Keratinocyte (primary cell): ENCODE data around the gene MLEC. TPM values are rescaled to one million over a fixed set of nuclear protein-coding genes. Genes with fewer than 3 reads are reported as not detected.

Source experiments
- DNase-seq: peaks from one replicate; pipeline ENCODE4 v3.0.0-alpha.2; 2011; ENCODE audit warnings: low read depth, missing footprints, low spot score
- FAIRE-seq: peaks from 2 replicates; lab custom pipeline; 2011; peaks lifted over from hg19 to GRCh38; lab: Jason Lieb, UNC
- H2AFZ ChIP-seq: 2 replicates; pipeline ENCODE4 v1.6.0; 2012; ENCODE audit warnings: low read length, control low read depth, inconsistent platforms; ENCODE audit not compliant: control insufficient read depth
- H3K27ac ChIP-seq: 2 replicates; pipeline ENCODE4 v1.5.1; 2011; ENCODE audit warnings: low read length; ENCODE audit not compliant: control insufficient read depth, insufficient read depth
- H3K27me3 ChIP-seq: 3 replicates; pipeline ENCODE4 v1.6.0; 2011; ENCODE audit warnings: low read length; ENCODE audit not compliant: control insufficient read depth, insufficient read depth; ENCODE audit errors: extremely low read depth
- H3K36me3 ChIP-seq, 2 experiments: 2 replicates in 1 of 2; 3 replicates in 1 of 2; pipeline ENCODE4 v1.5.1; 2011; ENCODE audit warnings: low read length in 2 of 2, mild to moderate bottlenecking in 1 of 2; ENCODE audit not compliant: control insufficient read depth in 2 of 2, insufficient read depth in 2 of 2; ENCODE audit errors: extremely low read depth in 1 of 2
- H3K4me1 ChIP-seq: 3 replicates; pipeline ENCODE4 v1.5.1; 2011; ENCODE audit warnings: low read length; ENCODE audit not compliant: control insufficient read depth, insufficient read depth; ENCODE audit errors: extremely low read depth
- H3K4me2 ChIP-seq: 3 replicates; pipeline ENCODE4 v1.6.0; 2011; ENCODE audit warnings: low read depth, low read length; ENCODE audit not compliant: control insufficient read depth, insufficient read depth; ENCODE audit errors: extremely low read depth
- H3K4me3 ChIP-seq, 3 experiments: fragments of 200-600 bp in 1 of 3; sonication (generic) in 1 of 3; 2 replicates in 2 of 3; 3 replicates in 1 of 3; pipeline ENCODE4 v1.5.1; 2011 to 2016; ENCODE audit warnings: low read length in 3 of 3, mild to moderate bottlenecking in 3 of 3, control low read depth in 2 of 3, inconsistent platforms in 1 of 3, low read depth in 1 of 3, mixed read lengths in 1 of 3, mixed run types in 1 of 3, moderate library complexity in 1 of 3; ENCODE audit not compliant: control insufficient read depth in 2 of 3, insufficient read depth in 2 of 3; ENCODE audit errors: extremely low read depth in 1 of 3
- H3K79me2 ChIP-seq: 2 replicates; pipeline ENCODE4 v1.6.0; 2012; ENCODE audit warnings: low read length; ENCODE audit not compliant: control insufficient read depth, insufficient read depth
- H3K9ac ChIP-seq: 3 replicates; pipeline ENCODE4 v1.6.0; 2011; ENCODE audit warnings: low read length; ENCODE audit not compliant: control insufficient read depth, insufficient read depth; ENCODE audit errors: extremely low read depth
- H3K9me1 ChIP-seq: 3 replicates; pipeline ENCODE4 v1.6.0; 2011; ENCODE audit warnings: low read length; ENCODE audit not compliant: control insufficient read depth, insufficient read depth; ENCODE audit errors: extremely low read depth
- H3K9me3 ChIP-seq: 2 replicates; pipeline ENCODE4 v1.5.1; 2012; ENCODE audit warnings: low read depth, low read length; ENCODE audit not compliant: control insufficient read depth
- H4K20me1 ChIP-seq: 3 replicates; pipeline ENCODE4 v1.6.0; 2011; ENCODE audit warnings: low read length; ENCODE audit not compliant: control insufficient read depth, insufficient read depth; ENCODE audit errors: extremely low read depth
- CTCF ChIP-seq, 3 experiments: IDR thresholded peaks in 1 of 3; conservative IDR thresholded peaks in 1 of 3; optimal IDR thresholded peaks in 1 of 3; 2 replicates in 2 of 3; 3 replicates in 1 of 3; pipeline versions ENCODE3 to v1.5.1; 2011; ENCODE audit warnings: low read length in 3 of 3, mild to moderate bottlenecking in 3 of 3, moderate library complexity in 2 of 3, control low read depth in 1 of 3, inconsistent platforms in 1 of 3; ENCODE audit not compliant: insufficient read depth in 2 of 3; ENCODE audit errors: extremely low read depth in 1 of 3
- EZH2 ChIP-seq: IDR thresholded peaks from one replicate; pipeline ENCODE4 v1.6.1; 2012; ENCODE audit warnings: inconsistent platforms, mild to moderate bottlenecking, low read length, moderate library complexity
- dilution Hi-C: fragments of 300-500 bp; cut with MboI; formaldehyde crosslinking; loops from one replicate; pipeline ENCODE4 v1.7.0; 2020; ENCODE audit warnings: low sequenced_read_pairs; ENCODE audit not compliant: extremely low pct_ligation_motif_present
- polyA plus RNA-seq, 5 experiments: library from polyadenylated mRNA; depleted of rRNA in 3 of 5; stranded (reverse) in 3 of 5; stranded (forward) in 1 of 5; unstranded in 1 of 5; fragments of >200 nt; gene quantifications; 1 replicate in 1 of 5; 2 replicates in 3 of 5; 3 replicates in 1 of 5; pipeline versions ENCODE4 v1.2.1 to v1.2.3, GENCODE V29; 2011 to 2012; ENCODE audit warnings: missing spikeins in 2 of 5, low read depth in 1 of 5, low replicate concordance in 1 of 5

Gene MLEC
- polyA plus RNA-seq, 1 donor (not counting 4 experiments of a cell fraction or from before 2014, with no cell fraction given): 65.2 TPM

GRCh38 chr12:120739031-120739762 lies 52.2 kb downstream of the MLEC start:
- dilution Hi-C loops: no loop called here

GRCh38 chr12:120739821-120740613 lies 53.1 kb downstream of the MLEC start:
- DNase-seq: no peak
- no peak for TF ChIP-seq CTCF (optimal IDR thresholded peaks at IDR 0.05 in 1 of 3, IDR thresholded peaks at IDR 0.05 in 1 of 3, conservative IDR thresholded peaks at IDR 0.05 in 1 of 3; ENCODE audit: extremely low read depth in 1 of 3, insufficient read depth in 2 of 3, low read length in 3 of 3)
- TF ChIP-seq EZH2: no peak
- FAIRE-seq: no peak

More at GRCh38 chr12:120739031-120739762, 52.2 kb downstream of the MLEC start:
- H2AFZ ChIP-seq: no peak overlapping the region
- no peaks in the 10 kb centered on the region for H4K20me1 ChIP-seq
- H3K4me3 ChIP-seq: no peak overlapping the region
- TF ChIP-seq CTCF (optimal IDR thresholded peaks at IDR 0.05 in 1 of 3, IDR thresholded peaks at IDR 0.05 in 1 of 3, conservative IDR thresholded peaks at IDR 0.05 in 1 of 3; ENCODE audit: extremely low read depth in 1 of 3, insufficient read depth in 2 of 3, low read length in 3 of 3) (no peak), EZH2 (no peak)
- no peaks in the 10 kb centered on the region for H3K79me2 ChIP-seq
- FAIRE-seq: no peak
- no peak overlapping the region for H3K27ac ChIP-seq
- H3K36me3 ChIP-seq: no peaks in the 10 kb centered on the region
- H3K4me2 ChIP-seq: no peak overlapping the region
- no peaks in the 10 kb centered on the region for H3K4me1 ChIP-seq
- no peaks in the 10 kb centered on the region for H3K9me1 ChIP-seq
- H3K9me3 ChIP-seq: no peaks in the 10 kb centered on the region
- no peak overlapping the region for H3K9ac ChIP-seq
- H3K27me3 ChIP-seq: no peaks in the 10 kb centered on the region
- DNase-seq: no peak

More at GRCh38 chr12:120739821-120740613, 53.1 kb downstream of the MLEC start:
- H4K20me1 ChIP-seq: no peaks in the 10 kb centered on the region
- no peak overlapping the region for H3K4me3 ChIP-seq
- no peaks in the 10 kb centered on the region for H3K27me3 ChIP-seq
- no peak overlapping the region for H3K4me2 ChIP-seq
- H3K9ac ChIP-seq: no peak overlapping the region
- no peaks in the 10 kb centered on the region for H3K9me3 ChIP-seq
- H2AFZ ChIP-seq: no peak overlapping the region
- H3K9me1 ChIP-seq: no peaks in the 10 kb centered on the region
- H3K27ac ChIP-seq: no peak overlapping the region
- no peaks in the 10 kb centered on the region for H3K79me2 ChIP-seq
- H3K36me3 ChIP-seq: no peaks in the 10 kb centered on the region
- dilution Hi-C loops: no loop called here
- H3K4me1 ChIP-seq: no peaks in the 10 kb centered on the region
